ENCODE data around the gene COL5A3.

DNA sequence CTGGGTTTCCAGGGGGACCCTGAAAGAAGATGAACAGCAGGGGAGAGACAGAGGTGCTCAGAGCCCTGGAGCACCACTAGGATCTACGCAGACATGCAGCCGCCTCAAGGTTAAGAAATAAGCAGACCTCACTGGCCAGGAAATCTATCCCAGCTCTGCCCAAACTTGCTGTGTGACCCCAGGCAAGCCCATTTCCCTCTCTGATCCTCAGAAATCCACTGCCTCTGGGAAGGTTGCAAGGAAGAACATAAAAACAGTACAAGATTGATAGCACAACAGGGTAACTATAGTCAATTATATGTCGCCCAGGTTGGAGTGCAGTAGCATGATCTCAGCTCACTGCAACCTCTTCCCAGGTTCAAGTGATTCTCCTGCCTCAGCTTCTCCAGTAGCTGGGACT lies 20.8 kb downstream of the COL5A3 start:
- no peak for TF ChIP-seq CTCF (conservative IDR thresholded peaks at IDR 0.05)
- TF ChIP-seq ZFX (IDR thresholded peaks at IDR 0.05), result no peak

All from C4-2B (cell line).